Stimulated activated CD4-positive, alpha-beta T cell treated with anti-CD3 and anti-CD28 coated beads, Interleukin-1b, Interleukin-23, amount 100 ng/mL, for 24 hours (primary cell): ENCODE data around the gene TAF4.

Experiments used
- DNase-seq, 4 experiments: peaks; one replicate each; pipeline ENCODE4 v3.0.0-alpha.2; 2020; ENCODE audit warnings: low read depth in 4 of 4, low spot score in 1 of 4

Gene TAF4

GRCh38 chr20:61933481-61933950 lies 132.2 kb downstream of the TAF4 start:
- DNase-seq: no peak

- DNase-seq: no peak
Observed at GRCh38 chr20:61932711-61933480, 132.8 kb downstream of the TAF4 start.

- no peak for DNase-seq
Observed at GRCh38 chr20:61932199-61932592, 133.5 kb downstream of the TAF4 start.

GRCh38 chr20:61931476-61932198 lies 134.0 kb downstream of the TAF4 start:
- DNase-seq: no peak

- DNase-seq: no peak
Observed at GRCh38 chr20:61930776-61931475, 134.8 kb downstream of the TAF4 start.

- no peak for DNase-seq
Observed at GRCh38 chr20:61929971-61930666, 135.6 kb downstream of the TAF4 start.

GRCh38 chr20:61929561-61929960 lies 136.1 kb downstream of the TAF4 start:
- DNase-seq: no peak

- DNase-seq: no peak
Observed at GRCh38 chr20:61927826-61928541, 137.7 kb downstream of the TAF4 start.

- DNase-seq: no peak
Observed at GRCh38 chr20:61927193-61927825, 138.4 kb downstream of the TAF4 start.

- DNase-seq: no peak
Observed at GRCh38 chr20:61926796-61927192, 138.9 kb downstream of the TAF4 start.

- no peak for DNase-seq
Observed at GRCh38 chr20:61926253-61926613, 139.4 kb downstream of the TAF4 start.

GRCh38 chr20:61925555-61926252 lies 140.0 kb downstream of the TAF4 start:
- DNase-seq: no peak

- no peak for DNase-seq
Observed at GRCh38 chr20:61924858-61925554, 140.7 kb downstream of the TAF4 start.
